GM12874 (cell line): ENCODE data around the gene LRRC27.

Experiments used
- TF ChIP-seq, protein P1 (sequence below): IDR thresholded peaks from 2 replicates; pipeline ENCODE4 v1.5.1; 2011; ENCODE audit warnings: low read depth, mild to moderate bottlenecking, control low read depth, low read length, moderate library complexity; ENCODE audit not compliant: insufficient read depth

LRRC27 gene

GRCh38 chr10:132418527-132419416, 86.8 kb downstream of the LRRC27 start:
- TF ChIP-seq, protein P1, sequence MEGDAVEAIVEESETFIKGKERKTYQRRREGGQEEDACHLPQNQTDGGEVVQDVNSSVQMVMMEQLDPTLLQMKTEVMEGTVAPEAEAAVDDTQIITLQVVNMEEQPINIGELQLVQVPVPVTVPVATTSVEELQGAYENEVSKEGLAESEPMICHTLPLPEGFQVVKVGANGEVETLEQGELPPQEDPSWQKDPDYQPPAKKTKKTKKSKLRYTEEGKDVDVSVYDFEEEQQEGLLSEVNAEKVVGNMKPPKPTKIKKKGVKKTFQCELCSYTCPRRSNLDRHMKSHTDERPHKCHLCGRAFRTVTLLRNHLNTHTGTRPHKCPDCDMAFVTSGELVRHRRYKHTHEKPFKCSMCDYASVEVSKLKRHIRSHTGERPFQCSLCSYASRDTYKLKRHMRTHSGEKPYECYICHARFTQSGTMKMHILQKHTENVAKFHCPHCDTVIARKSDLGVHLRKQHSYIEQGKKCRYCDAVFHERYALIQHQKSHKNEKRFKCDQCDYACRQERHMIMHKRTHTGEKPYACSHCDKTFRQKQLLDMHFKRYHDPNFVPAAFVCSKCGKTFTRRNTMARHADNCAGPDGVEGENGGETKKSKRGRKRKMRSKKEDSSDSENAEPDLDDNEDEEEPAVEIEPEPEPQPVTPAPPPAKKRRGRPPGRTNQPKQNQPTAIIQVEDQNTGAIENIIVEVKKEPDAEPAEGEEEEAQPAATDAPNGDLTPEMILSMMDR: no peak

GRCh38 chr10:132419538-132420468, 87.8 kb downstream of the LRRC27 start:
- TF ChIP-seq, protein P1: no peak

DNA sequence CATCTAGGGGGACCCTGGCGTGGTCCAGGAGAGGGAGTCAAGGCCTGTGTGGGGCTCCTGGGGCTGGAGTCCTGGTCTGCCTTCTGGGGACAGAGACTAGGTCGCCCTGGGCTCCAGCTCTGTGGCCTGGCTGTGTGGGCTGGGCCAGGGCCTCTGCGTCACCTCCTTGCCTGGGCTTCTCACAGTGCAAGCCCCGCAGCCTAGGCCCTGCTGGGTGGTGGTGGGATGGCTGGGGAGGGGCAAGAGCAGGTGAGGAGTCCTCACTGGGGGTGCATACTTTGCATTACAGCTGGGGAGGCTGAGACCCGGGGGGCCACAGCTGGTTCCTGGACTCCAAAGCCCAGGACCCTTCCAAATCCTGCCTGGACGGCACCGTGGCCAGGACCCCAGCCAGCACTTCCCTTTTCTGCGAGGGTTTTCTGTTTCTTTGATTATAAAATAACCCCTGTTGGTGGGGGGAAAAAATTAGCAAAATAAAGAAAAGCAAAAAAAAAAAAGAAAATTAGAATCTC, 88.5 kb downstream of the LRRC27 start:
- TF ChIP-seq, protein P1: no peak

DNA sequence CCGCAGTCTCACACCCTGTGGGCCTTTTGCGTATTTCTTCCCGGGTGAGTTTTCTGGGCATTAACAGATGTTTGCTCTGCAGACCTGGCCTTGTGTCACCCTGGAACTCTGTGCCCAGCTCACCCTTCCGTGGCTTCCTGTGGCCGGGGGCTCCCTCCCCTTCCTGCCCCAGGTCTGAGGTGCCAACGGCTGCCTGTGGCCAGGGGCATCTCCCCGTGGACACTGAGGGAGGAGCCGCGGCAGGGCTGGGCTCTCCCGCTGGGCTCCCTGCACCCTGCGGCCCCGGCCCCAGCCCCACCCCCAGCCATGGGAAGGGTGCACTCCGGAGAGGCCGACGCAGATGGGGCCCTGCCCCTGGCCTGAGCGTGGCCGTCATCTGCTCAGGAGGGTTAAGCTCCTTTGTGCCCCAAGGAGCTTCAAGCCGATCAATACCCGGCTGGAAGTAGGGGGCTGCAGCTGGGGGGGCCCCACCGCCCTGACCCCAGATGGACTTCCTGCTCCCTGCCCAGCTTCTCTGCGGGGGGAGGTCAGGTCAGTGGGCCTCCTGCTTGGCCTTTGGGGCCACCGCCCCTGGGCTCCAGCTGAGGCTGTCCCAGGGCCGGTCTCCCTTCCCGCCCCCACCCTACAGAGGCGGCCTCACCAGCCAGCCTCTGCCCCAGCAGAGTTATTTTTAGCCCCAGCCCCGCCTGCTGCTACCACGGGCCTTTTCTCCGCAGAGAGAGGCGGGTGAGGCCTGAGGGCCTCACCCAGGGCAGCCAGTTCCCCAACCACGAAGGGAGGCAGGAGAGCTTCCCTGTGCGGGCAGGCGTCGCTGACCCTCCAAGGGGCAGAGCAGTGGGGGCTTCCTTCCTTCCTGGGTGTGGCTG, 89.2 kb downstream of the LRRC27 start:
- TF ChIP-seq, protein P1: no peak

DNA sequence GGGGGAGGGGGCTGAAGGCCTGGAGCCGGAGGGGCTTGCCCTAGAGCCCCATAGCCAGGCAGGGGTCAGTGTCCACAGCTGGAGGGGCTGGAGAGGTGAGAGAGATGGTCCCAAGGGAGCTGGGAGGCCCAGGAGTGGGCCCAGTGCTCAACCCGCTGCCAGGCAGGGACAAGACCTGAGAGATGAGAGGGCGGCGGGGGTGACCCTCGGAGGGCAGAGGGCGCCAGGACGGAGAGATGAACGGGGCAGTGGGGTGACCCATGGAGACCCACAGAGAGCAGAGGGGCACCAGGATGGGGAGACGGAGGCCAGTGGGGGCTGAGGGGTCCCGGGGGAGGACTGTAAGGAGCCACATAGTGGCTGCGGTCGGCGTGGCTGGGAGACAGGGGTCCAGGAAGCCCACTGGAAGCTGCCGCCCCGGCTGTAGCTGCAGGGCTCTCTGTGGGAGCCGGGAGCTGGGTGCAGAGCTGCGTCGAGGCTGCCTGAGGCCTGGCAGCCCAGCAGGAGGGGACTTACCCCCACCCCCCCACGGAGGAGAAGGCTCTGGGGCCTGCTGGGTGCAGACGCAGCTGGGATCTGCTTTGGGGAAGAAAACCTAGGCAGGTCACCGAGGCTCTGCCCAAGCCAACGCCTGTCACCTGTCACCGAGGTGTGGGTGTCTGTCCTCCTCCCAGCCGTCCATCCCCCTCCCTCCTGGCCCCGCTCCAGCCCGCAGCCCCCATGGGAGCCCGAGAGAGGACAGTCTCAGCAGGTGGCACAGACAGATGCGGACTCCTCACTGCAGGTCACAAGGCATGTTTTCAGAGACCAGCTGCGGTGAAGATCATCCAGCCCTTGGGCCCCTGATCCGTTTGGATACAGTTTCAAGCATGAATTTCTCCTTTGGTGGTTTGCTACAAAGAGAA, 90.1 kb downstream of the LRRC27 start:
- TF ChIP-seq, protein P1: no peak

GRCh38 chr10:132422903-132423825, 91.2 kb downstream of the LRRC27 start:
- TF ChIP-seq, protein P1: no peak
